Measurements from ENCODE around the gene ASIC4. TPM values are rescaled to one million over a fixed set of nuclear protein-coding genes. Genes with fewer than 3 reads are reported as not detected.

Gene ASIC4
- total RNA-seq, 1 experiment from 2014 or later = 0.11 TPM

DNA sequence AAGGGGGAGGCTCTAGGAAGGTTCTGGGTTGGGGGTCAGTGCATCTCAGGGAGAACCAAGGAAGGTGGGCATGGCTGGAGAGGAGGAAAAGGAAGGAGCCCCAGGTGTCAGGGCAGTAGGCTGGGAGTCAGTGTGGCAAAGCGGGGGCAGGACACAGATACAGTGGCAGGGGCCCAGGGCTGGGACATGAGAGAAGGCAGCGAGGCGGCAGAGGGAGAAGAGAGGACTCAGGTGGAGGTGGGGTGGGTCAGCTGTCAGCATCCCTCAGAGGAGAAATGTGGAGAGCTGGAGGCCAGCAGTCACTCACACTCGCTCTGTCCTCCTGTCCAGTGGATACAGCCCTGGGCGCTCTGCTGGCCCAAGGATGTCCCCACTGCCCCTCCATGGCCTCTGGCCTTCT lies 21.2 kb upstream of the ASIC4 start:
- no peak overlapping the region for H2AFZ ChIP-seq (ENCODE audit: low read length)
- intact Hi-C loops (cut with micrococcal nuclease) = no loop called here
- no peak overlapping the region for H3K27ac ChIP-seq (ENCODE audit: low read length)
- H4K20me1 ChIP-seq (ENCODE audit: low read length) = no peaks in the 10 kb centered on the region
- TF ChIP-seq, protein P1, sequence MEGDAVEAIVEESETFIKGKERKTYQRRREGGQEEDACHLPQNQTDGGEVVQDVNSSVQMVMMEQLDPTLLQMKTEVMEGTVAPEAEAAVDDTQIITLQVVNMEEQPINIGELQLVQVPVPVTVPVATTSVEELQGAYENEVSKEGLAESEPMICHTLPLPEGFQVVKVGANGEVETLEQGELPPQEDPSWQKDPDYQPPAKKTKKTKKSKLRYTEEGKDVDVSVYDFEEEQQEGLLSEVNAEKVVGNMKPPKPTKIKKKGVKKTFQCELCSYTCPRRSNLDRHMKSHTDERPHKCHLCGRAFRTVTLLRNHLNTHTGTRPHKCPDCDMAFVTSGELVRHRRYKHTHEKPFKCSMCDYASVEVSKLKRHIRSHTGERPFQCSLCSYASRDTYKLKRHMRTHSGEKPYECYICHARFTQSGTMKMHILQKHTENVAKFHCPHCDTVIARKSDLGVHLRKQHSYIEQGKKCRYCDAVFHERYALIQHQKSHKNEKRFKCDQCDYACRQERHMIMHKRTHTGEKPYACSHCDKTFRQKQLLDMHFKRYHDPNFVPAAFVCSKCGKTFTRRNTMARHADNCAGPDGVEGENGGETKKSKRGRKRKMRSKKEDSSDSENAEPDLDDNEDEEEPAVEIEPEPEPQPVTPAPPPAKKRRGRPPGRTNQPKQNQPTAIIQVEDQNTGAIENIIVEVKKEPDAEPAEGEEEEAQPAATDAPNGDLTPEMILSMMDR (conservative IDR thresholded peaks at IDR 0.05; ENCODE audit: low read depth, low read length) = no peak
- TF ChIP-seq EZH2 (IDR thresholded peaks at IDR 0.05; ENCODE audit: low read length, unreplicated experiment) (no peak), EZH2phosphoT487 (IDR thresholded peaks at IDR 0.05; ENCODE audit: borderline replicate concordance, low read length) (no peak)
- H3K79me2 ChIP-seq (ENCODE audit: low read length) = no peaks in the 10 kb centered on the region
- DNase-seq (no peak), ATAC-seq (no peak)
- H3K9ac ChIP-seq (ENCODE audit: low read length) = no peak overlapping the region
- H3K4me2 ChIP-seq (ENCODE audit: low read length) = no peak overlapping the region
- CTCF ChIA-PET = no interaction called here
- H3F3A ChIP-seq (ENCODE audit: low read length, unreplicated experiment) = no peaks in the 10 kb centered on the region
- H3K27me3 ChIP-seq (ENCODE audit: low read length) = no peaks in the 10 kb centered on the region
- H3K4me1 ChIP-seq (ENCODE audit: insufficient read depth, low read length) = peaks cover 6% of the 10 kb centered on the region; the same call in 1 of the 2 replicates
- H3K9me2 ChIP-seq (replicated peaks; ENCODE audit: low read length) = no peaks in the 10 kb centered on the region
- no peaks in the 10 kb centered on the region for H3K36me3 ChIP-seq (ENCODE audit: low read depth, low read length)
- BruUV-seq (replicated peaks) = no TSS peak
- H3K9me3 ChIP-seq (ENCODE audit: low read length) = no peaks in the 10 kb centered on the region
- POLR2A ChIA-PET (ENCODE audit: unreplicated experiment) = no interaction called here
- H3K4me3 ChIP-seq (ENCODE audit: low read length) = no peak overlapping the region

DNA sequence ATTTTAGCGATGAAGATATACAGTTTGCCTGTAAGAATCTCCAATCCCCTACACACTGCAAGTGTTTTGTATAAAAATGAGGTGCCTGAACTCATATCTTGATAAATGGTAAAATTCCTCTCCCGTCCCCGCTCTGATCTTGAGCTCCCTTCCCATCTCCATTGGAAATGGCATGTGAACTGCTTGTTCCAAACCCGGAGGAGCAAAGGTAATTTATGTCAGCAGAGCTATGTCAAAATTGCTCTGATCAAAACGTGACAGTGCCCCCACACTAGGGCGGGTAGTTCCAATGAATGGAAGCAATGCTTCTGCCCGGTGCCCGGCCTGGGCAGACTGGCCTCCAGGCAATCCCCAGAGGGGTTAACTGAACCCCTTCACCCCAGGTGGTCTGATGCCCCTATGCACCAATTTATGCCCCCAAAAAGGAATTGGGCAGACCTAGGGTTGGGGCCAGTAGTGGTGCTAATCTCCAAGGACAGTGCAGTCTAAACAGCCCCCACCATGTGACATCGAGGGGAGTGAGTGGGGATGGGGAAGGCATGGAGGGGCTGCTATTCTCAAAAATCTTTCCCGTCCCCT lies 19.2 kb upstream of the ASIC4 start:
- intact Hi-C loops (cut with micrococcal nuclease) = loop anchor here (1.0 to 5.0 kb wide), 2 partner anchors 35 to 108 kb away; partner anchors contain the start of gene DNPEP
- no peak for ATAC-seq
- POLR2A ChIA-PET (ENCODE audit: unreplicated experiment) = interaction anchor here (0.6 to 0.7 kb wide), 2 partner anchors 35 to 501 kb away, joined by 3 to 4 read pairs; no protein-coding TSS in a partner anchor

More for the DNA sequence above, 19.2 kb upstream of the ASIC4 start:
- Histone ChIP-seq H3K79me2 (ENCODE audit: low read length) (peaks cover 12% of the 10 kb centered on the region), H3K4me1 (ENCODE audit: insufficient read depth, low read length) (peaks cover 17% of the 10 kb centered on the region), H2AFZ (ENCODE audit: low read length) (no peak overlapping the region), H3K9me3 (ENCODE audit: low read length) (no peaks in the 10 kb centered on the region), H3K9me2 (replicated peaks; ENCODE audit: low read length) (no peaks in the 10 kb centered on the region), H3K27me3 (ENCODE audit: low read length) (no peaks in the 10 kb centered on the region), H3K4me3 (ENCODE audit: low read length) (no peak overlapping the region), H3F3A (ENCODE audit: low read length, unreplicated experiment) (no peaks in the 10 kb centered on the region), H3K4me2 (ENCODE audit: low read length) (no peak overlapping the region), H4K20me1 (ENCODE audit: low read length) (no peaks in the 10 kb centered on the region), H3K27ac (ENCODE audit: low read length) (no peak overlapping the region), H3K9ac (ENCODE audit: low read length) (no peak overlapping the region), H3K36me3 (ENCODE audit: low read depth, low read length) (no peaks in the 10 kb centered on the region)
- CTCF ChIA-PET = interaction anchor here (0.8 to 2.4 kb wide), 4 partner anchors 11 to 35 kb away, joined by 3 to 47 read pairs (median 10); no protein-coding TSS in a partner anchor
- no peak for DNase-seq
- no TSS peak for BruUV-seq (replicated peaks)
- TF ChIP-seq EZH2 (IDR thresholded peaks at IDR 0.05; ENCODE audit: low read length, unreplicated experiment) (no peak), EZH2phosphoT487 (IDR thresholded peaks at IDR 0.05; ENCODE audit: borderline replicate concordance, low read length) (no peak)
- TF ChIP-seq, protein P1 (conservative IDR thresholded peaks at IDR 0.05; ENCODE audit: low read depth, low read length) = no peak

All from PC-3 (cell line).